Choroid plexus epithelial cell (primary cell): ENCODE results near the gene PLS1.

Experiments
- DNase-seq: peaks from one replicate; pipeline ENCODE4 v3.0.0-alpha.2; 2010; ENCODE audit warnings: low read depth
- H3K4me3 ChIP-seq: 2 replicates; pipeline ENCODE4 v1.5.1; 2011; ENCODE audit warnings: low read depth, mild to moderate bottlenecking, control low read depth, low read length, moderate library complexity
- TF ChIP-seq, protein P1 (sequence below): conservative IDR thresholded peaks from 2 replicates; pipeline ENCODE4 v1.5.1; 2011; ENCODE audit warnings: low read depth, mild to moderate bottlenecking, control low read depth, inconsistent platforms, low read length, moderate library complexity

The PLS1 gene

DNA sequence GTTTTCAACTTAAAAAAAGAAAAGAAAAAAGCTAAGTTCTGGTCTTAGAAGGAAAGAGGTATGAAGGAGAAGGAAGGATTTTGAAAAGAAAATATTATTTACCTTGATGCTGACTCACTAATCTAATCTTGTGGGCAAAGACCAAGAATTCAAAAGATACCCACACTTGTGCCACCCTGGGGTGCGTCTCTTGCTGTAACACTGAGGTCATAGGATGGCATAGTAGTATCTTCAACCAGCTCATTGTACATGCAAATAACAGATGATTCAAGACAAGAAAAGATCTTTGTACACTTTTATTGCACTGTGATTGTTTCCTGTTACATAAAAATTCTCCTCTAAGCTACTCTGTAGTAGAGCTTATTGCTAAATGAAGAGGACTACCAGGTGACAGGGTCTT, 17.3 kb downstream of the PLS1 start:
- H3K4me3 ChIP-seq = no peak overlapping the region
- TF ChIP-seq, protein P1, sequence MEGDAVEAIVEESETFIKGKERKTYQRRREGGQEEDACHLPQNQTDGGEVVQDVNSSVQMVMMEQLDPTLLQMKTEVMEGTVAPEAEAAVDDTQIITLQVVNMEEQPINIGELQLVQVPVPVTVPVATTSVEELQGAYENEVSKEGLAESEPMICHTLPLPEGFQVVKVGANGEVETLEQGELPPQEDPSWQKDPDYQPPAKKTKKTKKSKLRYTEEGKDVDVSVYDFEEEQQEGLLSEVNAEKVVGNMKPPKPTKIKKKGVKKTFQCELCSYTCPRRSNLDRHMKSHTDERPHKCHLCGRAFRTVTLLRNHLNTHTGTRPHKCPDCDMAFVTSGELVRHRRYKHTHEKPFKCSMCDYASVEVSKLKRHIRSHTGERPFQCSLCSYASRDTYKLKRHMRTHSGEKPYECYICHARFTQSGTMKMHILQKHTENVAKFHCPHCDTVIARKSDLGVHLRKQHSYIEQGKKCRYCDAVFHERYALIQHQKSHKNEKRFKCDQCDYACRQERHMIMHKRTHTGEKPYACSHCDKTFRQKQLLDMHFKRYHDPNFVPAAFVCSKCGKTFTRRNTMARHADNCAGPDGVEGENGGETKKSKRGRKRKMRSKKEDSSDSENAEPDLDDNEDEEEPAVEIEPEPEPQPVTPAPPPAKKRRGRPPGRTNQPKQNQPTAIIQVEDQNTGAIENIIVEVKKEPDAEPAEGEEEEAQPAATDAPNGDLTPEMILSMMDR = no peak
- DNase-seq = no peak

DNA sequence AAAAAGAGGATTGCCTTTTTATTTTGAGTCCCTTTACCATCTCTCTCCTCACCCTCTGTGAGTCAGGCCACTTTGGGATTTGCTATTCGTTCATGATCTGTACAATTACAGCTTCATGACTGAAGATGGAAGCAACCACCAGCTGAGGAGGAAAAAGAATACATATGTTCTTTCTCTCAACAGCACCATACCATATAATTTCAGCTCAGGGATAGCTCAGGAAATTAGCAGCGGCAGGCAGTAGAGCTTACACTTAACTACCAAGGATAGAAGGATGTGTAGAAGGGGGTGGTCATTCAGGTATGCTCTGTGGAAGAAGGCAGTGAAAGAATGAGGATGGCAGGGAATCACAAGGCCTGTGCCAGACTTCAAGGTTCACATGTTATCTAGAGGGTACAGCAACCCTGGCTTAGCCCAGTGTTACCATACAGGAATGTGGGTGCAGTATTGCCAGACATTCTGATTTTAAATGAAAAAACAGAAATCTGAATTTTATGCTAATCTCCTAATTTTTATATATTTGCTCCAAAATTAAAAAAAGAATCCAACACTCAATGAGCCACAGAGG, 17.9 kb downstream of the PLS1 start:
- no peak overlapping the region for H3K4me3 ChIP-seq
- DNase-seq = no peak
- TF ChIP-seq, protein P1 = no peak

DNA sequence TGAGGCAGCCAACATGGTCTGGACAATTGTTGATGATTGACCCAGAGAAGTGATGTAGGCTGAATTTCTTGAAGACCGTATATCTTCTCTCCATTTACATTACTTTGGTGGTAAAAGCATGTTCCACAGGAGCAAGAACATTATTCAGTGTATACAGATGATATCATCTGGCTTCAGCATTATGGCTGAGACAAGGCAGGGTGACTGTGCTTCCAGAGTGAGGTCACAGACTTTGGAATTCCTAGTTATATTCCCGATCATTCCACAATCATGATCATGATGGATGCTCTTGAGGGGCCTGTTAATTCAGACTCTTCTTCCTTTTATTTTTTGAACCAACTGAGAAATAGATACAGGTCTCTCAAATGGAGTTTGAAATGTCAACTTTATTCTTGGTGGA, 19.0 kb downstream of the PLS1 start:
- DNase-seq = no peak
- no peak overlapping the region for H3K4me3 ChIP-seq
- TF ChIP-seq, protein P1 = no peak

DNA sequence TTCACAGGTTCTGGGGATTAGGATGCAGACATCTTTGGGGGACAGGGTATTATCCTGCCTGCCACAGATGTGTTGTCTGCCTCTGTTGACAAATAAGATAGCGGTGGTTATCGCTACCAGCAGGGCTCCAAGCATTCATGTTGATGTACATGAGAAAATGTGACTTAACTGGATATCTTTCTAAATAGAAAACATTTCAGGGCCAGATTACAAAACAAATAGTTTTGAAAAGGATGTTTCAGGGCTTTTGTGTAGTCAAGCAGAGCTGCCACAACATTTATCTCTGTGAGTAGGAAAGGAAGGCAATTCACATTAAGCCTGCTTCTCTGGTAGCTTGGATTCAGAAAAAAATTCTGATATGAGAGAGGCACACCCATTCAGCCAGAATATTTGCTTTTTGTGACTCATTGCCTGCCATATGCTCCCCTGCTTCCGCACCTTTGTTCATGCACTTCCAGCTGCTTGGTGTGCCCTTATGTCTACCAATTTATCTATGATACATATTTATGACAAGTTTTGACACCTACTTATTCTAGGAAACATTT, 22.8 kb downstream of the PLS1 start:
- TF ChIP-seq, protein P1 = no peak
- H3K4me3 ChIP-seq = no peak overlapping the region
- DNase-seq = no peak

DNA sequence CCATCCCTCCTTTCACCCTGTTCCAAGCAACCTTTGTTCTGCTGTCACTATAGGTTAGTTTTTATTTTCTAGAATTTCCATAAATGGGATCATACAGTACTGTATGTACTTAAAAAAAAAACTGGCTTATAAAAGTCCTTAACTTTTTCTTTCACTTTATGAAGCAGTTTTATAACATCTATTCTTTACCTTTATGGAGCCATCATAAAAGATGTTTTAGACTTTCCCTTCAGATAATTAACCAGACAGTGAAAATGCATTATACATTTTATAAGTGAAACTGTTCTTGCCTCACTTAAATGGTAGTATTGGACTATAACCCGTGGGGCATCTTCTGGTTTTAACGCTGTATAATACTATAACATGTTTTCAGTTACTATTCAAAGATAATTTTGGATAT, 26.2 kb downstream of the PLS1 start:
- no peak overlapping the region for H3K4me3 ChIP-seq
- TF ChIP-seq, protein P1 = no peak
- DNase-seq = no peak

DNA sequence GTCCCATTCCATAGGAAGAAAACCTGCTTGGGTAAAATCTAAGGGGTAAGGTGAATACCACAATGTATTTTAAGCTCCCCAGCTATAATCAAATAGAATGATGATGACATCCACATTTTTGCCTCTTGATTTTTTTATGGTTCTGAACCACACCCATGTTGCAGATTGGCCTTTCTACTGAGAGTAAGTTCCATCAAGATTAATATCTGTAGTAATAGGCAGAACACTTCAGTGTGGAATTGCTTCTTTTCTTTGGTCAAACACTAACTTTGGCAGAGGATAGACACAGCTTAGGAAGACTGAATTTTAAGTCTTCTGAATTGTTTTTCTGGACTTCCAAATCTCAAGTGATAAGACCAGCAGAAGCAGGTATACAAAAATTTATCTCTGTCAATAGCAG, 27.0 kb downstream of the PLS1 start:
- DNase-seq = no peak
- no peak overlapping the region for H3K4me3 ChIP-seq
- TF ChIP-seq, protein P1 = no peak
